SU-DHL-6 (cell line): ENCODE results near the gene GRIFIN.

ENCODE experiments used
- H2AFZ ChIP-seq: fragments of 200-600 bp; sonication (generic); 2 replicates; pipeline ENCODE4 v1.6.1; 2014; ENCODE audit warnings: low read depth, mild to moderate bottlenecking, moderate library complexity, mixed read lengths, antibody characterized with exemption, low read length; ENCODE audit not compliant: severe bottlenecking
- H3F3A ChIP-seq: fragments of 200-600 bp; shearing (Covaris generic); 2 replicates; pipeline ENCODE4 v1.6.0; 2016; ENCODE audit warnings: antibody characterized with exemption, mild to moderate bottlenecking; ENCODE audit not compliant: insufficient read depth
- H3K27ac ChIP-seq: fragments of 200-600 bp; sonication (generic); 2 replicates; pipeline ENCODE4 v1.5.1; 2016; ENCODE audit warnings: low read depth, mild to moderate bottlenecking, low read length, moderate library complexity, mixed read lengths
- H3K27me3 ChIP-seq: fragments of 200-600 bp; sonication (generic), shearing (Covaris generic); 2 replicates; pipeline ENCODE4 v1.6.0; 2014; ENCODE audit warnings: mild to moderate bottlenecking, low read length
- H3K36me3 ChIP-seq: fragments of 200-600 bp; sonication (generic); 2 replicates; pipeline ENCODE4 v1.6.1; 2014; ENCODE audit warnings: mild to moderate bottlenecking, low read length, mixed read lengths
- H3K4me2 ChIP-seq: fragments of 300-600, 200-600 bp; shearing (Covaris generic), sonication (generic); 2 replicates; pipeline ENCODE4 v1.6.0; 2014; ENCODE audit warnings: low read length, low read depth, mild to moderate bottlenecking; ENCODE audit not compliant: poor library complexity, severe bottlenecking
- H3K4me3 ChIP-seq: fragments of 200-600 bp; sonication (generic); 2 replicates; pipeline ENCODE4 v1.5.1; 2014; ENCODE audit warnings: antibody characterized with exemption, low read length, mild to moderate bottlenecking, mixed read lengths; ENCODE audit not compliant: insufficient read depth, poor library complexity, severe bottlenecking
- H3K79me2 ChIP-seq: fragments of 200-600 bp; sonication (generic); 2 replicates; pipeline ENCODE4 v1.6.1; 2014; ENCODE audit warnings: mild to moderate bottlenecking, low read length, moderate library complexity; ENCODE audit not compliant: insufficient read depth
- H3K9ac ChIP-seq: fragments of 200-600 bp; sonication (generic); 2 replicates; pipeline ENCODE4 v1.7.0; 2014; ENCODE audit warnings: mild to moderate bottlenecking, low read length
- H3K9me2 ChIP-seq: fragments of 200-600 bp; sonication (generic); replicated peaks from 2 replicates; pipeline ENCODE4 v1.6.1; 2014; ENCODE audit warnings: low read length; ENCODE audit not compliant: insufficient read depth
- H3K9me3 ChIP-seq: fragments of 200-600 bp; sonication (generic); 2 replicates; pipeline ENCODE4 v1.6.1; 2014; ENCODE audit warnings: low read length, mixed read lengths; ENCODE audit not compliant: insufficient read depth
- H4K20me1 ChIP-seq: fragments of 200-600 bp; sonication (generic); 2 replicates; pipeline ENCODE4 v1.6.1; 2014; ENCODE audit warnings: low read depth, mild to moderate bottlenecking, antibody characterized with exemption, low read length, moderate library complexity, mixed read lengths
- CTCF ChIP-seq: fragments of 200-600 bp; sonication (generic); IDR thresholded peaks from one replicate; pipeline ENCODE4 v1.5.1; 2017; ENCODE audit warnings: antibody characterized with exemption, mild to moderate bottlenecking, low read length, moderate library complexity; ENCODE audit not compliant: insufficient read depth, poor library complexity, severe bottlenecking
- EZH2phosphoT487 ChIP-seq: fragments of 200-600 bp; sonication (generic), shearing (Covaris generic); conservative IDR thresholded peaks from 2 replicates; pipeline ENCODE4 v1.6.1; 2018; ENCODE audit warnings: mild to moderate bottlenecking, antibody characterized with exemption, low read length, moderate library complexity, mixed read lengths

Gene GRIFIN

GRCh38 chr7:2487586-2488271 lies 11.5 kb upstream of the GRIFIN start:
- no peak overlapping the region for H2AFZ ChIP-seq
- no peak overlapping the region for H3K4me3 ChIP-seq
- H3K27ac ChIP-seq = no peak overlapping the region
- TF ChIP-seq EZH2phosphoT487 = no peak
- no peak for TF ChIP-seq CTCF
- H3K4me2 ChIP-seq = no peak overlapping the region
- no peaks in the 10 kb centered on the region for H3K36me3 ChIP-seq
- no peaks in the 10 kb centered on the region for H3F3A ChIP-seq
- no peaks in the 10 kb centered on the region for H3K9me3 ChIP-seq
- H3K9me2 ChIP-seq = no peaks in the 10 kb centered on the region
- no peak overlapping the region for H3K9ac ChIP-seq
- no peaks in the 10 kb centered on the region for H4K20me1 ChIP-seq
- H3K79me2 ChIP-seq = no peaks in the 10 kb centered on the region
- H3K27me3 ChIP-seq = no peaks in the 10 kb centered on the region

GRCh38 chr7:2484868-2485267 lies 8.7 kb upstream of the GRIFIN start:
- Histone ChIP-seq H3K9me3 (no peaks in the 10 kb centered on the region), H3K9ac (no peak overlapping the region), H3K4me3 (no peak overlapping the region), H3K27me3 (no peaks in the 10 kb centered on the region), H3K36me3 (no peaks in the 10 kb centered on the region), H3K79me2 (no peaks in the 10 kb centered on the region), H3F3A (no peaks in the 10 kb centered on the region), H3K27ac (no peak overlapping the region), H3K4me2 (no peak overlapping the region), H4K20me1 (no peaks in the 10 kb centered on the region), H2AFZ (no peak overlapping the region), H3K9me2 (no peaks in the 10 kb centered on the region)
- no peak for TF ChIP-seq CTCF

- Histone ChIP-seq H3K27me3 (no peaks in the 10 kb centered on the region), H3K9me2 (no peaks in the 10 kb centered on the region), H4K20me1 (no peaks in the 10 kb centered on the region), H3K4me3 (no peak overlapping the region), H3K9me3 (no peaks in the 10 kb centered on the region), H3K79me2 (no peaks in the 10 kb centered on the region), H3K27ac (no peak overlapping the region), H3K9ac (no peak overlapping the region), H2AFZ (no peak overlapping the region), H3K36me3 (no peaks in the 10 kb centered on the region), H3K4me2 (no peak overlapping the region), H3F3A (no peaks in the 10 kb centered on the region)
- TF ChIP-seq CTCF = no peak
- no peak for TF ChIP-seq EZH2phosphoT487
Measured at GRCh38 chr7:2483494-2483893, 7.3 kb upstream of the GRIFIN start.
